ENCODE results near the gene PSMA8.
A peak's percentile ranks its signal among the peaks of the same experiment; 100 is the strongest.
"Not testable (repeated sequence)": the region's sequence is repeated elsewhere in the genome, so short reads cannot be mapped to it uniquely, and the experiment has no call there.

PSMA8 gene

DNA sequence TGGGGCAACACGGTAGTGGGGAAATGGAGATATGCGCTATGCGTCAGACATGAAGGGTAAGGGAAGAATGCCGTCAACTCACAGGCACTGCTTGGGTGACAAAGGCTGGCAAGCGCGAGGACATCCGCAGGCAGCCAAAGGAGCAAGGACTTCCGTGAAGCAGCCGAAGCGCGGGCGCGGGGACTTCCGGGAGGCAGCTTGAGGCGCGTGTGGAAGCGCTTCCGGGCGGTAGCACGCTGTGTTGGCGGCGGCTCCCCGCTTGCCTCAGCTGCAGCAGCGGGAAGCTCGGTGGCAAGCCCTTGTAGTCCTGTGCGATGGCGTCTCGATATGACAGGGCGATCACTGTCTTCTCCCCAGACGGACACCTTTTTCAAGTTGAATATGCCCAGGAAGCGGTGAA, at the start of gene PSMA8:
TSS of gene PSMA8 (plus strand) at position 218 of the 400 bp plus-strand sequence. CDS start at position 315, 97 bp downstream.
- Mint-ChIP-seq H3K4me3 (peak within 1 kb of the TSS; percentile 82), H3K9me3 (ENCODE audit: low read depth) (no peaks in the 10 kb centered on the region), H3K27ac (peak within 1 kb of the TSS; percentile 81), H3K4me1 (ENCODE audit: low read depth) (peaks cover 5% of the 10 kb centered on the region), H3K36me3 (no peaks in the 10 kb centered on the region), H3K27me3 (no peaks in the 10 kb centered on the region)

DNA sequence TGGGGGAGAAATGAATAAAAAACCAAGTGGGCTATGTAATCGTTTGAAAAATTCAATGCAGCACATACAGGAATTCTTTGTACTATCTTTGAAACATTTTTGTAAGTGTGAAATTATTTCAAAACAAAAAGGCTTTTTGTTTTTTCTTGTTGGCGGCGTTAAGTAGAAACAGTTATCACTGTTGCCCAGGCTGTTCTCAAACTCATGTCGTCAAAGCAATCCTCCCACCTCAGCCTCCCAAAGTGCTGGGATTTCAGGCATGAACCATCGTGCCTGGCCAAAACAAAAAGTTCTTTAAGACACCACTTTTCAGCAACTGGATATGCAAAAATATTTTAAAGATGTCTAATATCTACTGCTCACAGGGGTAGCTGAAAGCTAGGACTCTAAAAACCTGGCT, 48.6 kb upstream of the PSMA8 start:
- no peak overlapping the region for H3K27ac Mint-ChIP-seq
- peaks cover 17% of the 10 kb centered on the region for H3K36me3 Mint-ChIP-seq
- peaks cover 64% of the 10 kb centered on the region for H3K4me1 Mint-ChIP-seq (ENCODE audit: low read depth)
- no peaks in the 10 kb centered on the region for H3K9me3 Mint-ChIP-seq (ENCODE audit: low read depth)
- no peaks in the 10 kb centered on the region for H3K27me3 Mint-ChIP-seq
- no peak overlapping the region for H3K4me3 Mint-ChIP-seq

DNA sequence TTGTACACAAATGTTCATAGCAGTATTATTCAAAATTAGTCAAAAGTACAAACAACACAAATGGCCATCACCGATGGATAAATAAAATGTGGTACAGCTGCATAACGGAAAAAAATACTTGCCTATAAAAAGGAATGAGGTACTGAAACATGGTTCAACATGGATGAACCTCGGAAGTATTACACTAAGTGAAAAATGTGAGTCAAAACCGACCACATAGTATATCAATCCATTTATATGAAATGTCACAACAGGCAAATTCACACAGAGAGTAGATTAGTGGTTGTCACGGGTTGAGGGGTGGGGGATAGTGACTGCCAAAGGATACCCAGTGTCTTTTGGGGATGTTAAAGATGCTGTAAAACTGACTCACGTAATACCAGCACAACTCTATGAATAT, 46.7 kb upstream of the PSMA8 start:
- peaks cover 8% of the 10 kb centered on the region for H3K36me3 Mint-ChIP-seq
- no peaks in the 10 kb centered on the region for H3K9me3 Mint-ChIP-seq (ENCODE audit: low read depth)
- H3K27me3 Mint-ChIP-seq = no peaks in the 10 kb centered on the region
- H3K4me1 Mint-ChIP-seq (ENCODE audit: low read depth) = peaks cover 61% of the 10 kb centered on the region
- no peak overlapping the region for H3K4me3 Mint-ChIP-seq
- H3K27ac Mint-ChIP-seq = no peak overlapping the region

DNA sequence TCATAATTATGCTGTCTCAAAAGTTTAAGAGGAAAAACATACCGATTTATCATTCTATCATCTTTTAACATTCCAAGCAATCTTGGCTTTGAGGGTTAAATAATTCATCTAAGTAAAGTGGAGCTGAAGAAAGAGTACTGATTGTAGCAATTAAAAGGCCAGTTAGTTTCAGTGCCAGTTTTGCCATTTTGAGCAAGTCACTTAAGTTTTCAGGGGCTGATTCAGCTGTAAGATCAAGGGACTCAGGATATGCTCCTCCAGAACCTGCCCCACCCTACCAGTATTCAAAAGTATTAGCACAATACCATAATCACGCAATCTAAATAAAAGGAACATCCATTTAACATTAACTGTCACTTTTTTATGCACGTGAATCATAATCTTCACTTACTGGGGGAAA, 45.2 kb upstream of the PSMA8 start:
- H3K36me3 Mint-ChIP-seq = peaks cover 8% of the 10 kb centered on the region
- peak overlapping the region; percentile 97 for H3K4me3 Mint-ChIP-seq
- H3K4me1 Mint-ChIP-seq (ENCODE audit: low read depth) = peaks cover 57% of the 10 kb centered on the region
- no peaks in the 10 kb centered on the region for H3K9me3 Mint-ChIP-seq (ENCODE audit: low read depth)
- H3K27me3 Mint-ChIP-seq = no peaks in the 10 kb centered on the region
- peak overlapping the region; percentile 97 for H3K27ac Mint-ChIP-seq

DNA sequence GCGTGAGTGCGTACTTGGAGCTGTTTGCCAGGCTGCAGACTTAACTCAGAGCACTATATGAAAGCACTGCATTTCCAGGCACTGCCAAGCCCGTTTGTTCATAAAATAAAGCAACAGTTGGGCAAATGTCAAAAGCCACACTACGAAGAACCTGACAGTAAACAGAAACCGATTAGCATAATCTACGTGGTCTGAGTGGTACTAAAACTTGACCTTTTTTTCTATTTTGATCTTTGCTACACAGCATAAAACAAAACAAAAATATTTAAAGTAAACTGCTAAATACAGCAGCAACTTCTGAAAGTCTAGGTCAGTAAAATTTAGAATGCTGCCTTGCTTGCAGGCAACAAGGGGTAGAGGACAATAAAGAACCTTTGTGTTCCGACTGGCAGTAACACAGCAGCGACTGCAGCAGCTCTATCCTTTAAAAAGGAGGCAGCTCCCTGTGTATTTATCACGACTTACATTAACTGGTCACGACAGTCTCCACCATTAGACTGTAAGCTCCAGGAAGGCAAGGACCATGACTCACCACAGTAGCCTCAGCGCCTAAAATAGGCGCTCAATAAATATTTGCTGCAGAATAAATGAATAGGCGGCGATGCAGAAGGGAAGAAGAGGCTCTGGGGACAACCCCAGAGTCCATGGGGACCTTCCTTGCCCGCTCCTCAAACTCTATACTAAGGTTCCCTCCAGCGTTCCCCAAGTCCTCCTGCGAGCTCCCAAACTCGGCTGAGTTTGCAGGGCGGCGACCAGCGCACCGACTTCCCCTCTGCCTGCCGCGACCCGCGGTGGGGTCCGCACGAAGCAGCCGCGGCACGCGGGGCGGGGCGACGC, 44.2 kb upstream of the PSMA8 start:
- peaks cover 5% of the 10 kb centered on the region for H3K36me3 Mint-ChIP-seq
- peaks cover 47% of the 10 kb centered on the region for H3K4me1 Mint-ChIP-seq (ENCODE audit: low read depth)
- H3K27ac Mint-ChIP-seq = peak overlapping the region; percentile 97
- peak overlapping the region; percentile 97 for H3K4me3 Mint-ChIP-seq
- no peaks in the 10 kb centered on the region for H3K9me3 Mint-ChIP-seq (ENCODE audit: low read depth)
- H3K27me3 Mint-ChIP-seq = no peaks in the 10 kb centered on the region

DNA sequence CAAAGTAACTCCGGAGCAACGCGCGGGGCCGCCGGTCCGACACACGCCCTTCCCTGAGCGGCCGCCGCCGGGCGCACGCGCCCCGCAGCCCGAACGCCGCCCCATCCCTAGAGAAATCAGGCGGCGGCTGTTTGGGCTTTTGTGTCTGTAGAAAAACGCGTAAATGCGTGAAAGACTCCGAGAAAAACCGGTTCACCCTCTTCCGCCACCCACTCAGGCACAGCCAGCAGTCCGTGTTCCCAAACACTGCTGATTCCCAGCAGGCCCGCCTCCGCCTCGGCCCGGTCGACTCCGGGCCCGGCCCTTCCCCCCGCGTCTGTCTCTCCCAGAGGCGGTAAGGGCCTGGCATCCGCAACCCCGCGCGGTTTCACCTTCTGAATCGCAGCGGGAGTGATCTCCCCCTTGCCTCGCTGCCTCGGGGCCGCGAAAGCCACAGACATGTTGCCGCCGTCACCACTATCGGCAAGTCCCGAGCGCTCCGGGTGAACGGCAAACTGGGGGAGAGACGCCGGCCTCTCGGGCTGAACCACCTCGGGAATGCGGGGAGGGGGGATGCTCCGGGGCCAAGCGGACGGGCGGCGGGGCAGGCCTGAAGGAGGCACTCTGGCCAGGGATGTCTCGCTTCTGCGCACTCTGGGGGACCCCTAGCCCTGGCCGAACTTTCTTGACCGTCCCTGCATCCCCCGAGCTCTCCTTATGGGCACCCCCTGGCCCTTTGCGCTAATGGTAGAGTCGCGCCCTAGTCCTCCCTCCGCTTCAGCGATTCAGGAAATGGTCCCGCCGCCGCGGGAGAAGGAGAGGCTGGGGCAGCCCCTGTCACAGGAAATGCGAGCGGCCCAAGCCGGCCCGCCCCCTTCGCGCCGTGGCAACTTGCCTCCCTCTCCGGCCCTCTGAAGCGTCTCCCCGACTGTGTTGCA, 43.3 kb upstream of the PSMA8 start, which contains the start of gene SS18:
TSS of gene SS18 (minus strand) at position 484 of the 917 bp plus-strand sequence. CDS start at position 440, 44 bp downstream.
- Mint-ChIP-seq H3K27ac (peak within 1 kb of the TSS; percentile 97), H3K27me3 (no peaks in the 10 kb centered on the region), H3K36me3 (peaks cover 5% of the 10 kb centered on the region), H3K9me3 (ENCODE audit: low read depth) (no peaks in the 10 kb centered on the region), H3K4me3 (peak within 1 kb of the TSS; percentile 97), H3K4me1 (ENCODE audit: low read depth) (peaks cover 43% of the 10 kb centered on the region)

DNA sequence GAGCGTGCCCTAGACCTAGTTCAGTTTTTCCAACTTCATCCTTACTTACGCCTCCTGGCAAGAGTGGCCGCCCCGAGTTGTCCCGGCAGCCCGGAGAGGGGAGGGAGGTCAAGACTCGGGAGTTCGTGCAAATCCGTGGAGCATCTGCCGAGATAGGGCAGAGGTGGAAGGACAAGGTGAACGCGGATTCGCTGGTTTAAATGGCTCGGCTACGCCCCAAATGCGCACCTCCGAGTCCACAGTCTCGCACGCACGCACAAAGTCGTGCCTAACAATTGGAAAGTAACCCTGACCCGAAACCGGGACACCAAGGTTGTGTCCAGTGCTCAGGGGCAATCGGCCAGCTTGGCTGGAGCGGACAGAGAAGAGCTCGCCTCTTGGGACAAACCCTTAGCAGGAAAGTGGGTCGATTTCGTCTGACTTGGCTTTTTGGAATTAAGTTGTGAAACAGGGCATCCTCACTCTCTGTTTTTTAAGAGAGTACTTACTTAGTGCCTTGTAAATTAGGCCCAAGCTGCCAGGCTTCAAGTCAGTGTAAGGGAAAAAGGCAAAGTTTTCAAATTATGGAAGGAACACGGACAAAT, 42.5 kb upstream of the PSMA8 start:
- peak overlapping the region; percentile 97 for H3K4me3 Mint-ChIP-seq
- peaks cover 3% of the 10 kb centered on the region for H3K36me3 Mint-ChIP-seq
- H3K9me3 Mint-ChIP-seq (ENCODE audit: low read depth) = no peaks in the 10 kb centered on the region
- H3K27me3 Mint-ChIP-seq = no peaks in the 10 kb centered on the region
- H3K27ac Mint-ChIP-seq = peak overlapping the region; percentile 97
- peaks cover 39% of the 10 kb centered on the region for H3K4me1 Mint-ChIP-seq (ENCODE audit: low read depth)

DNA sequence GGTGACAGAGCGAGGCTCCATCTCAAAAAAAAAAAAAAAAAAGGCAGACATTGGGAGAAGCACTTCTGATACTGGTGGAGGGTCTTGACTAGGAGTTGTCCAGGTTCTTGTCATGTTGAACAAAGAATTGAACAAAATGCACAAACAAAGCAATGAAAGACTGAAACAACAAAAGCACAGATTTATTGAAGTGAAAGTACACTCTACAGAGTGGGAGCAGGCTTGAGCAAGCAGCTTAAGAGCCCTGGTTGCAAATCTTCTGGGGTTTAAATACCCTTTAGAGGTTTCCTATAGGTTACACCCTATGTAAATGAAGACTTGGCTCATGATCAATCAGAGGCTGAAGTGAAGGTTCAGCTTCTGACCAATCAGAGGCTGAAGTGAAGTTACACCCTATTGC, 36.8 kb upstream of the PSMA8 start:
- Mint-ChIP-seq H3K27ac (no peak overlapping the region), H3K9me3 (ENCODE audit: low read depth) (no peaks in the 10 kb centered on the region), H3K27me3 (no peaks in the 10 kb centered on the region)

DNA sequence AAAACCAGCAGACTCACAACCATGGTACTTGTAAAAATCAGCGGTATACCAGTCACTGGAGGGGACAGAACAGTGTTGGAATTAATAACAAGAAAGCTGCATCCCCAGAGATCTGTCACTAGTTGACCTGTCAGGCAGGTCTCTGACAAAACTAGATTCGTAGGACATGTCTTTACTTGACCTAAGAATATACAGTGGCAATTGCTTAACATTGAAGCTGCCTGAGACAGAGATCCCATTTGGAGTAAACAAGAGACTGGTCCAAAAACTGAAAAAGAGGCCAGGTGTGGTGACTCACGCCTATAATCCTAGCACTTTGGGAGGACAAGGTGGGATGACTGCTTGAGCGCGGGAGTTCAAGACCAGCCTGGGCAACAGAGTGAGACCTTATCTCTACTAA, 36.1 kb upstream of the PSMA8 start:
- Mint-ChIP-seq H3K9me3 (ENCODE audit: low read depth) (no peaks in the 10 kb centered on the region), H3K4me1 (ENCODE audit: low read depth) (no peaks in the 10 kb centered on the region), H3K36me3 (no peaks in the 10 kb centered on the region), H3K27me3 (no peaks in the 10 kb centered on the region), H3K27ac (no peak overlapping the region), H3K4me3 (no peak overlapping the region)

More for the DNA sequence above, 36.8 kb upstream of the PSMA8 start:
- peaks cover 2% of the 10 kb centered on the region for H3K4me1 Mint-ChIP-seq (ENCODE audit: low read depth)
- no peak overlapping the region for H3K4me3 Mint-ChIP-seq
- H3K36me3 Mint-ChIP-seq = no peaks in the 10 kb centered on the region

DNA sequence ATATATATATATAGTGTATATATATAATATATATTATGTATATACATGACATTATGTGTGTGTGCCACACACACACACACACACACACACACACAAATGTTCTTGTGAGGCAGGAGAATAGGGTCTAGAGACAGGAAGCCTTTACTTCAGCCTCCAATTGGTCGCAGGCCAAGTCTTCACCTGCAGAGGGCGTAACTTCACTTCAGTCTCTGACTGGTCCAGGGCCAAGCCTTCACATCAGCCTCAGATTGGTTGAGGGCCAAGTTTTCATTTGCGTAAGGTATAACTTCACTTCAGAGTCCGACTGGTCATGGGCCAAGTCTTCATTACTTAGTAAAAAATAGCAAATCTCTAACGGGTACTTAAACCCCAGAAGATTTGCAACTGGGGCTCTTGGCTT, 30.1 kb upstream of the PSMA8 start:
- Mint-ChIP-seq H3K27ac (no peak overlapping the region), H3K4me1 (ENCODE audit: low read depth) (no peaks in the 10 kb centered on the region), H3K9me3 (ENCODE audit: low read depth) (no peaks in the 10 kb centered on the region), H3K4me3 (no peak overlapping the region), H3K36me3 (no peaks in the 10 kb centered on the region), H3K27me3 (no peaks in the 10 kb centered on the region)

DNA sequence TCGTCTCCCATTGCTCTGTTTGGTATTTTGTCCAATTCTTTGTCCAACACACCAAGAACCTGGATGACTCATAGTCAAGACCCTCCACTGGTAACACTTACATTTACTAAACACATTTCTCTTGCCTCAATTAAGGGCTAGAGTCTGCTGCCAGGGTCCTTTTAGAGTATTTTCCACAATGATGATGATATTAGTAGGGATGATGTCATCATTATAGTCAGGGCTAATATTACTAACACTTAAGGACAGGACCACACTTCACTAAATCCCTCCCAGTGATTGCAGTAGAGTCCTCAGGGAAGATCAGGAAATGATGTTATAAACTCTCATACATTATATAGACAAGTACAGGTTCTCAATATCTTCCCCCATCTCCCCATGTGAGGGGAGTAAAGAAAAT, 29.6 kb upstream of the PSMA8 start:
- Mint-ChIP-seq H3K36me3 (no peaks in the 10 kb centered on the region), H3K27ac (no peak overlapping the region), H3K4me1 (ENCODE audit: low read depth) (no peaks in the 10 kb centered on the region), H3K9me3 (ENCODE audit: low read depth) (no peaks in the 10 kb centered on the region), H3K27me3 (no peaks in the 10 kb centered on the region), H3K4me3 (no peak overlapping the region)

DNA sequence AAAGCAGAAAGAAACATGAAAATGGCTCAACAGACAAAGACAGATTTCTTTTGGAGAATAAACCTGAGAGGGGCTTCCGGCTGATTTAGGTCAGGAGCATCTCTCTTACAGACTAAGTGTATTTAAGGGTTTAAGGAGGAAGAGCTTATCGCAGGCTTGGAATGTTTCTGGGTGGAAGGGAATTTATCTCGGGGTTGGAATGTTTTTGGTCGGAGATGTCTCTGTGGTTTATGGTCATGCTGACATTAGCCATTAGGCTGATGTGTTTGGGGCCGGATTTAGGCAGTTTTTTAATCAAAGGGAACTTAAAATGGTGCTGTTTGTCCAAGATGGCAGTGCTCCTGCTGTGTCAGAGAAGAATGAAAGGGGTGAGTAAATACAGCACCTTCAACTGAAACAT, 14.4 kb upstream of the PSMA8 start:
- no peak overlapping the region for H3K27ac Mint-ChIP-seq
- peaks cover 10% of the 10 kb centered on the region for H3K9me3 Mint-ChIP-seq (ENCODE audit: low read depth)
- peaks cover 6% of the 10 kb centered on the region for H3K27me3 Mint-ChIP-seq
- no peak overlapping the region for H3K4me3 Mint-ChIP-seq
- H3K4me1 Mint-ChIP-seq (ENCODE audit: low read depth) = peaks cover 4% of the 10 kb centered on the region
- H3K36me3 Mint-ChIP-seq = peaks cover 6% of the 10 kb centered on the region

DNA sequence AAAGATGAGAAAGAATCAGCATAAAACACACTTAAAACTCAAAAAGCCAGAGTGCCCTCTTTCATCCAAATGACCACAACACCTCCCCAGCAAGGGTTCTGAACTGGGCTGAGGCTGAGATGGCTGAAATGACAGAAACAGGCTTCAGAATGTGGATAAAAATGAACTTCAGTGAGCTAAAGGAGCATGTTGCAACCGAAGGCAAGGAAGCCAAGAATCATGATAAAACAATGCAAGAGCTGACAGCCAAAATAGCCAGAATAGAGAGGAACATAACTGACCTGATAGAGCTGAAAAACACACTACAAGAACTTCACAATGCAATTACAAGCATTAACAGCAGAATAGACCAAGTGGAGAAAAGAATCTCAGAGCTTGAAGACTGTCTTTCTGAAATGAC, 12.2 kb upstream of the PSMA8 start:
- H3K9me3 Mint-ChIP-seq (ENCODE audit: low read depth) = peaks cover 10% of the 10 kb centered on the region
- H3K4me3 Mint-ChIP-seq = no peak overlapping the region
- H3K36me3 Mint-ChIP-seq = peaks cover 3% of the 10 kb centered on the region
- H3K4me1 Mint-ChIP-seq (ENCODE audit: low read depth) = peaks cover 4% of the 10 kb centered on the region
- H3K27me3 Mint-ChIP-seq = peaks cover 6% of the 10 kb centered on the region
- no peak overlapping the region for H3K27ac Mint-ChIP-seq

DNA sequence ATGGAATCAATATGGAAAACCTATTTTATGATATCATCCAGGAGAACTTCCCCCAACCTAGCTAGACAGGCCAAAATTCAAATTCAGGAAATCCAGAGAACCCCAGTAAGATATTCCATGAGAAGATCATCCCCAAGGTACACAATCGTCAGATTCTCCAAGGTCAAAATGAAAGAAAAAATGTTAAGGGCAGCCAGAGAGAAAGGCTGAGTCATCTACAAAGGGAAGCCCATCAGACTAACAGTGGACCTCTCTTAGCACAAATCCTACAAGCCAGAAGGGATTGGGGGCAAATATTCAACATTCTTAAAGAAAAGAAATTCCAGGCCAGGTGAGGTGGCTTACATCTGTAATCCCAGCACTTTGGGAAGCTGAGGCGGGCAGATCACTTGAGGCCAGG, 11.7 kb upstream of the PSMA8 start:
- not testable (repeated sequence) for H3K4me1 Mint-ChIP-seq (ENCODE audit: low read depth); H3K27me3 Mint-ChIP-seq; H3K4me3 Mint-ChIP-seq; H3K27ac Mint-ChIP-seq; H3K9me3 Mint-ChIP-seq (ENCODE audit: low read depth); H3K36me3 Mint-ChIP-seq

DNA sequence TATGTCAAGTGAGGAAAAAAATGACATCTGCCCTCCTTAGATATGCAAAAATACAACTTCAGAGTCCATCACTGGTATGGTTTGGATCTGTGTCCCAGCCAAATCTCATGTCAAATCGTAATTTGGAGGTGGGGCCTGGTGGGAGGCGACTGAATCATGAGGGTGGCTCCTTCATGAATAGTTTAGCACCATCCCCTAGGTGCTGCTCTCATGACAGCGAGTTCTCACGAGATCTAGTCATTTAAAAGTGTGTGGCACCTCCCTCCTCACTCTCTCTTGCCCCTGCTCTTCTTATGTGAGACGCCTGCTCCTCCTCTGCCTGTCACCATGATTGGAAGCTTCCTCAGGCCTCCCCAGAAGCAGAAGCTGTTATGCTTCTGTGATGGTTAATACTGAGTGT, 5.9 kb upstream of the PSMA8 start:
- H3K4me1 Mint-ChIP-seq (ENCODE audit: low read depth) = no peaks in the 10 kb centered on the region
- no peak overlapping the region for H3K4me3 Mint-ChIP-seq
- no peak overlapping the region for H3K27ac Mint-ChIP-seq
- no peaks in the 10 kb centered on the region for H3K27me3 Mint-ChIP-seq
- H3K9me3 Mint-ChIP-seq (ENCODE audit: low read depth) = peaks cover 10% of the 10 kb centered on the region
- no peaks in the 10 kb centered on the region for H3K36me3 Mint-ChIP-seq
